ENCODE results near the gene MVD.

DNA sequence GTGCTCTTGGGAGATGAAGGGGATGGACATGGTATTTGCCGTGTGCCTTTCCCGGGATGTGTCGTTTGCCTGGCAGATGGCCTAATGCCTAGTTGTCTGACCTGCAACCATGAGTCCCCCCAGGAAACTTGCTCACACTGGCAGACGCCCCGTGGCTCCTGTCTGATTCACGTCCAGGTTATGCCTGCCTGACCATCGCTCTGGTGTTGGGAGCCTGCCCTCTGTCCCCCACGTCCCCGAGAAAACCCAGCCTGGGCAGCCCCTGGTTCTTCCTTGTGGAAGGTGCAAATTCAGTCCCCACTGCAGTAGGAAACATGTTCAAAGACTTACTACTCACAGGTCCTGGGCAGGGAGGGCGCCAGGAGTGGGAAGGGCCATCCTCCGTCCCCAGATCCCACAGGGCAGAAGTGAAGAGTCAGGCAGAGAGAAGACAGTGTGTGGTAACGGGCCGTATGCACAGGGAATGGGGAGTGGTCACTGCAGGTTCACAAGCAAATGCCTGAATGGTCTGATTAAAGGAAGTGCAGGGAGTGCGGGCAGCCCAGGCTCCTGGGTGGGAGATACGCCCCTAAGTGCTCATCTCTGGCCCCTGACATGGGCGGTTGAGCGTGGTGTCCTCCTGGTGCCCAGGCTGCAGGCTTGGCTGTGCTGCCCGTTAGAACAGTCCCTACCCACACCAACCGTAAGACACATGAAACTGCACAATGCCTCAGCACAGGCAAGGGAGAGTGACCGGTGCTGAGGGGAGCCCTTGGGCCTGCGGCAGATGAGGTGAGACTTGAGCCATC lies 27.6 kb upstream of the MVD start:
- no peak for TF ChIP-seq GATA3 (IDR thresholded peaks at IDR 0.05; ENCODE audit: low read depth, low read length)
- TF ChIP-seq GATA2 (IDR thresholded peaks at IDR 0.05; ENCODE audit: low read depth, low read length), result no peak
